ENCODE results near the gene KDM5D.
A peak's percentile ranks its signal among the peaks of the same experiment; 100 is the strongest.

The KDM5D gene

GRCh38 chrY:19744381-19745378, at the start of gene KDM5D:
KDM5D (minus strand) TSS chrY:19744726; CDS start chrY:19744534, 192 bp downstream.
- peak in 1 of 2 donors; percentile 29 for DNase-seq (ENCODE audit: low read depth in 2 of 2, low spot score in 1 of 2)

GRCh38 chrY:19768375-19768774, 23.8 kb upstream of the KDM5D start:
- DNase-seq (ENCODE audit: low read depth in 2 of 2, low spot score in 1 of 2): no peak

GRCh38 chrY:19743331-19743730, 1.2 kb downstream of the KDM5D start:
- DNase-seq (ENCODE audit: low read depth in 2 of 2, low spot score in 1 of 2): no peak

DNA sequence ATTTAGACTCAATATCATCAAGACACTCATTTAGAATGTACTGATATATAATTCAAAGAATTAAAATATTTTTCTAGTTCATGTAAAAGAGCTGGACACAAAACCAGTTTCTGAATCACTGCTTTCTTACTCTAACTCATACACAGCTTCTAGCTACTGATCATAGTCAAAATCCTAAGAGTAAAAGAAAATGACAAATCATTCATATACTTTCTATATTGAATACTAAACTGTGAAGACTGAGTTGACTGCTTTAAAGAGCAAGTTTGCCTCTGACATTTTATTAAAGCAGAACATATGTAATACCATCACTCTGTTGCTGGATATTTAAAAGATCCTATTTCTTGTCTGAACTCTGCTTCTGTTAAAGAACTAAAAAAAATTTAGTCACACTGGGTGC, 2.4 kb downstream of the KDM5D start:
- DNase-seq (ENCODE audit: low read depth in 2 of 2, low spot score in 1 of 2): no peak

DNA sequence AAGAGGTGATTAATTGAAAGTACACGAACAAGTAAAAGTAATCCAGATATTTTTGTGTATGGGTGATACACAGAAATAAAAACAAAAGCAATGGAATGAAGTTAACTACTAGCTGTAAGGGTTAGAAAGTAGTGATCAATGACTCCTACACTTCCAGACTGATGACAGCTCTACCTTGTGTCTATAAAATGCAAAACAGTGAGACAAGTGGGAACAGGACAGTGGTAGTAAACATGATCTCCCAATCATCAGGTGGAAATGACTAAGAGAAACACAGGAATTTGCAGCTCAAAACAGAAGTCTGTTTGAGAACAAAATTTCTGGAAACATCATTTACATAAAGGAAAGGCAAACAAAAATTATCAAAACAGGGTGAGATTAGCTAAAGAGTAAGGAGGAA, 10.1 kb downstream of the KDM5D start:
- no peak for DNase-seq (ENCODE audit: low read depth in 2 of 2, low spot score in 1 of 2)

GRCh38 chrY:19717950-19718349, 26.6 kb downstream of the KDM5D start:
- DNase-seq (ENCODE audit: low read depth in 2 of 2, low spot score in 1 of 2): no peak

GRCh38 chrY:19717146-19717545, 27.4 kb downstream of the KDM5D start:
- no peak for DNase-seq (ENCODE audit: low read depth in 2 of 2, low spot score in 1 of 2)

DNA sequence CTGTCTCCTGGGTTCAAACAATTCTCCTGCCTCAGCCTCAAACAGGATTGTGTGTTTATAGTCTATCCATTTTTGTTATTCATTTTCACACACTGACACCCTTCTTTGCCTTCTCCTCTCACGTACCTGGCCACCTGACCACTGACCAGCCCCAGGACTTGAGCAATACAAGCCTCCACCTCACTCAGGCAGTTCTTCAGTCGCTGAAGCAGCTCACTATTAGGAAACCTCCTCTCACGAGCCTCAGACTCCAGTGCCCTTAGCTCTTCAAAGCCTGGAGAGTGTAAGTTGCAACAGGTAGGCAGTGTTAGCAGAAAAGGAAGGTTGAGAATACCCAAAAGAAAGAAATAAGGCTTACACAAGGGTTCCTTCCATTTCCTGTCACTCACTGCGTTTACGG, 29.3 kb downstream of the KDM5D start:
- no peak for DNase-seq (ENCODE audit: low read depth in 2 of 2, low spot score in 1 of 2)

DNA sequence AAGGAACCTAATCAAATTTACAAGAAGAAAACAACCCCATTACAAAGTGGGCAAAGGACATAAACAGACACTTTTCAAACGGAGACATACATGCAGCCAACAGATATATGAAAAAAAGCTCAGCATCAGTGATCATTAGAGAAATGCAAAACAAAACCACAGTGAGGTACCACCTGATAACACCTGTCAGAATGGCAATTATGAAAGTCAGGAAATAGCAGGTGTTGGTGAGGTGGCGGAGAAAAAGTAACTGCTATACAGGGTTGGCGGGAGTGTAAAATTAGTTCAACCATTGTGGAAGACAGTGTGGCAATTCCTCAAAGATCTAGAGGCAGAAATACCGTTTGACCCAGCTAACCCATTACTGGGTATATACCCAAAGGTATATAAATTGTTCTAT, 31.1 kb downstream of the KDM5D start:
- no peak for DNase-seq (ENCODE audit: low read depth in 2 of 2, low spot score in 1 of 2)

DNA sequence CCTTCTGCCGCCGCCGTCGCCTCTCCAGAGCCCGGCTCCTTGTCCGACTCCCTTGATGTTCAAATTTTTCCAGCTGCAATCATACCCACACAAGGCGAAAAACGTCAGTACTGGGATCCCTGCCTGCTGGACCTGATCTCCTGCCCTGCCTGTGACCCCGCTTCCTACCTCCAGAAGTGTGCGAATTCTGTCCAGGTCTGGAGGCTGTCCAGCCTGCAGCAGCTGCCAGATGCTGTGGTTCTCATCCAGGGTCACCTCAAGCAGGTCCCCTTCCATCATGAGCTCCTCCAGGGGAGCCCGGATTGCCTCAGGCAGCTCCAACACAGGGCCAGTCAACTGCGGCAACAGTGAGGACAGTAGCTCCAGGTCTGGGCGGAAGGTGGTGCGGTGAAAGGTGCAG, 38.3 kb downstream of the KDM5D start:
- DNase-seq (ENCODE audit: low read depth in 2 of 2, low spot score in 1 of 2): no peak

DNA sequence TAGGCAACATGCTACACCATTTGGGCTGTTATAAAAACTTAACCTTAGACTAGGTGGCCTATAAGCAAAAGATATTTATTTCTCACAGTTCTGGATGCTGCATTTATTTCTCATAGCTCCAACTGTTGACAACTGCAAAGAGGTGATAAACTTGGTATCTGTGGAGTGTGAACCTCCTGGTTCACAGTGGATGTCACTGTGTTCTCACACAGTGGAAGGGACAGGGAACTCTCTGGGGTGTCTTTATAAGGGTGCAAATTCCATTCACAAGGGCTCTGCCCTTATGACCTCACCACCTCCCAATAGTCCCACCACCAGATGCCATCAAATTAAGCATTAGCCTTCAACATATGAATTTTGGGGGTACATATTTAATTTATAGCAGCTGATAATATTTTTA, 46.0 kb downstream of the KDM5D start:
- DNase-seq (ENCODE audit: low read depth in 2 of 2, low spot score in 1 of 2): no peak

GRCh38 chrY:19680821-19681220, 63.7 kb downstream of the KDM5D start:
- DNase-seq (ENCODE audit: low read depth in 2 of 2, low spot score in 1 of 2): no peak
